ENCODE results near the gene PLEKHB2. TPM values are rescaled to one million over a fixed set of nuclear protein-coding genes. Genes with fewer than 3 reads are reported as not detected.

The PLEKHB2 gene
- total and polyA plus RNA-seq, 2 of the 8 experiments (the other 6 are each of a cell fraction or from before 2014, with no cell fraction given): 42.4 to 54.8 TPM

DNA sequence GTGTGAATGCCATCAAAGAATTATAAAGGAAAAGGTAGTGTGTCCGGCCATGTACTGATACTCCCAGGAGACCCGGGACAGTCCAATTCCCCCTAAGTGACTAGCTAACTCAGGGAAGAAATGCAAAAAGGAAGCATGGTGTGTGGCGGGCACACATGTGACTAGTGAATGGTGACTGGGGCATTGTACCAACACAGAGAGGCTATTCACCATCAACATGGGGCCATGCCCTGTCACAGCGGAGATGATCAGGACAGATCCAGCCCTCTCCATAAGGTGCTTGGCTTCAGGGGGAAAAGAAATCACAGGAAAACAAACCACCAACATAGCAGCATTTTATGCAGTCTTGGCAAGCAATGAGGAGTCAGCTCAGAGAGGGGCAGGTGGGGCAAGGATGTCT lies 46.2 kb upstream of the PLEKHB2 start (continued):
- TF ChIP-seq RFX5 (IDR thresholded peaks at IDR 0.05; ENCODE audit: borderline replicate concordance, low read depth, low read length): no peak
